Upper lobe of right lung (tissue), 1 donor: ENCODE results near the gene ARHGEF2. TPM values are rescaled to one million over a fixed set of nuclear protein-coding genes. Genes with fewer than 3 reads are reported as not detected.
"Not testable (repeated sequence)": the region's sequence is repeated elsewhere in the genome, so short reads cannot be mapped to it uniquely, and the experiment has no call there.

Experiments used
- ATAC-seq: fragments of 200-7000 bp; cut with Tn5 transposase; one replicate; pipeline ENCODE4 v1.9.1; 2020; ENCODE audit warnings: mild to moderate bottlenecking, moderate library complexity
- DNase-seq: peaks from one replicate; pipeline ENCODE4 v3.0.0-alpha.2; 2020
- H3K27ac ChIP-seq: fragments of 200-600 bp; one replicate; pipeline ENCODE4 v1.8.0; 2022
- H3K27me3 ChIP-seq: fragments of 200-600 bp; one replicate; pipeline ENCODE4 v1.8.0; 2022; ENCODE audit warnings: mild to moderate bottlenecking
- H3K36me3 ChIP-seq: fragments of 200-600 bp; one replicate; pipeline ENCODE4 v1.8.0; 2022
- H3K4me1 ChIP-seq: fragments of 200-600 bp; one replicate; pipeline ENCODE4 v1.8.0; 2022
- H3K4me3 ChIP-seq: fragments of 200-600 bp; one replicate; pipeline ENCODE4 v1.8.0; 2022; ENCODE audit warnings: mild to moderate bottlenecking
- H3K9me3 ChIP-seq: fragments of 200-600 bp; one replicate; pipeline ENCODE4 v1.8.0; 2022
- intact Hi-C: fragments of 100-400 bp; cut with DNase I; formaldehyde crosslinking; loops from one replicate; pipeline ENCODE4 v1.11.0; 2022
- total RNA-seq: library from RNA; stranded (reverse); fragmentation: NEBNext Ultra II Directional; extraction: Animal tissue kit (Norgen Biotek cat#: 25700); gene quantifications from one replicate; pipeline ENCODE4 v1.2.1, GENCODE V29; 2021
- TF ChIP-seq, protein P1 (sequence below): fragments of 200-600 bp; IDR thresholded peaks from one replicate; pipeline ENCODE4 v1.8.0; 2022; ENCODE audit warnings: antibody characterized with exemption
- donor health status: DM: no; HTN: yes; CAD: no; lungs with severe emphysema.

ARHGEF2 gene
- total RNA-seq, 1 donor from 2014 or later, result 220 TPM

DNA sequence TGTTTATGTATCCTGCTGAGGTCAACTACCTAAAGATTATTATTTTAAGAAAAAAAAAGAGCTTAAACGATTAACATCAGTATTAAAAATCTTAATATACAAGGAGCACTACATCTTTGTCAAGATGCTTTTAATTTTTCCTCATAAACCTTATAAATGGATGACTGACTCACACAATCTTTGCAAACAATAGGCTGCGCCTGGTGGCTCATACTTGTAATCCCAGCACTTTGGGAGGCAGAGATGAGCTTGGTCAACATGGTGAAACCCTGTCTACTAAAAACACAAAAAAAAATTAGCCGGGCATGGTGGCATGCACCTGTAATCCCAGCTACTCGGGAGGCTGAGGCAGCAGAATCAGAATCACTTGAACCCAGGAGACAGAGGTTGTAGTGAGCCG lies 45.9 kb downstream of the ARHGEF2 start:
- no peaks in the 10 kb centered on the region for H3K9me3 ChIP-seq
- peaks cover 60% of the 10 kb centered on the region for H3K36me3 ChIP-seq
- H3K27me3 ChIP-seq, result no peaks in the 10 kb centered on the region
- intact Hi-C loops, result no loop called here
- peak overlapping the region; percentile 91 for H3K4me3 ChIP-seq
- DNase-seq (no peak), ATAC-seq (no peak)
- TF ChIP-seq, protein P1, sequence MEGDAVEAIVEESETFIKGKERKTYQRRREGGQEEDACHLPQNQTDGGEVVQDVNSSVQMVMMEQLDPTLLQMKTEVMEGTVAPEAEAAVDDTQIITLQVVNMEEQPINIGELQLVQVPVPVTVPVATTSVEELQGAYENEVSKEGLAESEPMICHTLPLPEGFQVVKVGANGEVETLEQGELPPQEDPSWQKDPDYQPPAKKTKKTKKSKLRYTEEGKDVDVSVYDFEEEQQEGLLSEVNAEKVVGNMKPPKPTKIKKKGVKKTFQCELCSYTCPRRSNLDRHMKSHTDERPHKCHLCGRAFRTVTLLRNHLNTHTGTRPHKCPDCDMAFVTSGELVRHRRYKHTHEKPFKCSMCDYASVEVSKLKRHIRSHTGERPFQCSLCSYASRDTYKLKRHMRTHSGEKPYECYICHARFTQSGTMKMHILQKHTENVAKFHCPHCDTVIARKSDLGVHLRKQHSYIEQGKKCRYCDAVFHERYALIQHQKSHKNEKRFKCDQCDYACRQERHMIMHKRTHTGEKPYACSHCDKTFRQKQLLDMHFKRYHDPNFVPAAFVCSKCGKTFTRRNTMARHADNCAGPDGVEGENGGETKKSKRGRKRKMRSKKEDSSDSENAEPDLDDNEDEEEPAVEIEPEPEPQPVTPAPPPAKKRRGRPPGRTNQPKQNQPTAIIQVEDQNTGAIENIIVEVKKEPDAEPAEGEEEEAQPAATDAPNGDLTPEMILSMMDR, result no peak
- no peak overlapping the region for H3K27ac ChIP-seq
- peaks cover 42% of the 10 kb centered on the region for H3K4me1 ChIP-seq

GRCh38 chr1:155932081-155932480 lies 46.3 kb downstream of the ARHGEF2 start:
- H3K9me3 ChIP-seq, result no peaks in the 10 kb centered on the region
- peak overlapping the region; percentile 24 for H3K27ac ChIP-seq
- H3K36me3 ChIP-seq, result peaks cover 64% of the 10 kb centered on the region
- peak overlapping the region; percentile 15 for H3K4me3 ChIP-seq
- intact Hi-C loops, result no loop called here
- H3K4me1 ChIP-seq, result peaks cover 42% of the 10 kb centered on the region
- TF ChIP-seq, protein P1, result no peak
- no peak for DNase-seq
- no peaks in the 10 kb centered on the region for H3K27me3 ChIP-seq
- no peak for ATAC-seq

DNA sequence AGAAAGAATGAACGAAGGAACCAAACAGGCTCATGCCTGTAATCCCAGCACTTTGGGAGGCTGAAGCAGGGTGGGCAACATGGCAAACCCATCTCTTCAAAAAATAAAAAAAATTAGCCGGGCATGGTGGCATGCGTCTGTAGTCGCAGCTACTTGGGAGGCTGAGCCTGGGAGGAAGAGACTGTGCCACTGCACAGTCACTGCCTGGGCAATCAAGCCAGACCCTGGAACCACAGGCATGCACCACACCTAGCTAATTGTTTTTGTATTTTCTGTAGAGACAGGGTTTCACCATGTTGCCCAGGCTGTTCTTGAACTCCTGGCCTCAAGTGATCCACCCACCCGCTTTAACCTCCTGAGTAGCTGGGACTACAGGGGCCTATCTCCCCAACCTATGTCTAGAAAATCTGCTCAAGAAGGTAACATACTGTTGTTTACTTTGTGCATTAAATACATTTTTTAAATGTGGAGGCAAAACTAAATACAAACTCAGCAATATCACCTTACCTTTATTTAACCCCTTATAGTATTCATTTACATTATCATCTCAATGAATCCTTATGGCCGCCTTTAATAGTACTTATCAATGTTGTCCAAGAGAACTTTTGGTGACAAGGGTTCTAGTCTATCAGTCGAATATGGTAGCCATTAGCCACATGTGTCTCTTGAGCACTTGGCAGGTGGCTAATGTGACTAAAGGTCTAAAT lies 46.9 kb downstream of the ARHGEF2 start:
- Histone ChIP-seq H3K4me1 (peaks cover 42% of the 10 kb centered on the region), H3K27ac (peak overlapping the region; percentile 24), H3K36me3 (peaks cover 70% of the 10 kb centered on the region), H3K4me3 (peak overlapping the region; percentile 15), H3K27me3 (no peaks in the 10 kb centered on the region), H3K9me3 (no peaks in the 10 kb centered on the region)
- DNase-seq, result no peak
- no peak for ATAC-seq
- intact Hi-C loops, result no loop called here
- TF ChIP-seq, protein P1, result no peak

- peak overlapping the region; percentile 18 for H3K27ac ChIP-seq
- peak overlapping the region; percentile 15 for H3K4me3 ChIP-seq
- H3K36me3 ChIP-seq, result peaks cover 77% of the 10 kb centered on the region
- H3K9me3 ChIP-seq, DNase-seq, ATAC-seq, H3K27me3 ChIP-seq, intact Hi-C loops: not testable (repeated sequence)
- peaks cover 42% of the 10 kb centered on the region for H3K4me1 ChIP-seq
Measured at GRCh38 chr1:155930725-155931124, 47.6 kb downstream of the ARHGEF2 start.

GRCh38 chr1:155929057-155929456 lies 49.3 kb downstream of the ARHGEF2 start:
- intact Hi-C loops, result no loop called here
- H3K36me3 ChIP-seq, result peaks cover 94% of the 10 kb centered on the region

DNA sequence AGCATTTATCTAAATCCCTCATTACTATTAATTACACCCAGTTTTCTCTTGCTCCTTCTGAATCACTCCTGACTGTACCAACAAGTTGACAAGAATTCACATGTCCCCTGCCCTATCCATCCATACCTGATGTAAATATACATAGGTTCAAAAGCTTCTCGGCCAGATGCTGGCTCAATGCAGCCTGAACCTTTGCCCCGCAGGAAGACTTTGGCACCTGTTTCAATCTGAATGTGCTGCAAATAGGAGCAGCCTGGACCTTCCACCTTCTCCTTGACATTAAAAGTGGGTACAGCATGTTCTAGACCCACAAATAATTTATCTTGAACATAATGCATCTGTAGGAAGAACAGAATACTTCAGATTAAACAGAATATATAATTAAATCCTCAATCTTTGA lies 52.8 kb downstream of the ARHGEF2 start:
- Histone ChIP-seq H3K4me1 (peaks cover 3% of the 10 kb centered on the region), H3K9me3 (no peaks in the 10 kb centered on the region), H3K27me3 (no peaks in the 10 kb centered on the region), H3K4me3 (no peak overlapping the region), H3K36me3 (peaks cover 99% of the 10 kb centered on the region), H3K27ac (no peak overlapping the region)
- no peak for DNase-seq
- ATAC-seq, result no peak
- TF ChIP-seq, protein P1, result no peak
- intact Hi-C loops, result no loop called here

More at GRCh38 chr1:155929057-155929456, 49.3 kb downstream of the ARHGEF2 start:
- ATAC-seq (no peak), DNase-seq (no peak)
- Histone ChIP-seq H3K9me3 (no peaks in the 10 kb centered on the region), H3K4me1 (peaks cover 34% of the 10 kb centered on the region), H3K27me3 (no peaks in the 10 kb centered on the region), H3K4me3 (no peak overlapping the region), H3K27ac (no peak overlapping the region)
- TF ChIP-seq, protein P1, result no peak
